ENCODE measurements around the gene PASD1. TPM values are rescaled to one million over a fixed set of nuclear protein-coding genes. Genes with fewer than 3 reads are reported as not detected.

PASD1 gene
- total RNA-seq, 4 donors from 2014 or later = not detected

DNA sequence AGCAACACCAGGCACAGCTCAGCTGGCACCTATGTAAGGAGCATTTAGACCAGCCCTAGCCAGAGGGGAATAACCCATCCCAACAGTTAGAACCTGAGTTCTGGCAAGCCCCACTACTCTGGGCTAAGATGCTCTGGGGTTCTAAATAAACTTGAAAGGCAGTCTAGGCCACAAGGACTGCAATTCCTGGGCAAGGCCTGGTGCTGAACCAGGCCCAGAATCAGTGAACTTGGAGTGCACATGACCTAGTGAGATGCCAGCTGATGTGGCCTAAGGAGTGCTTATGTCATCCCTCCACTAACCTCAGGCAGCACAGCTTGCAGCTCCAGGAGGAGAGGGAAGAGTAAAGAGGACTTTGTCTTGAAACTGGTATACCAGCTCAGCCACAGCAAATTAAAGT is 124.2 kb downstream of the PASD1 start:
- H3K4me1 ChIP-seq = no peaks in the 10 kb centered on the region
- intact Hi-C loops (cut with DNase I) = no loop called here
- no peak overlapping the region for H3K4me3 ChIP-seq
- no peak for TF ChIP-seq POLR2A (IDR thresholded peaks at IDR 0.05; ENCODE audit: low read depth)
- no peak for TF ChIP-seq CTCF (IDR thresholded peaks at IDR 0.05)
- no peak for TF ChIP-seq POLR2AphosphoS5 (IDR thresholded peaks at IDR 0.05)
- no peak for TF ChIP-seq EP300 (IDR thresholded peaks at IDR 0.05)
- no peak overlapping the region for H3K27ac ChIP-seq (replicated peaks in 1 of 4)
- no peaks in the 10 kb centered on the region for H3K36me3 ChIP-seq
- DNase-seq (ENCODE audit: extremely low spot score) = no peak
- H3K9me3 ChIP-seq = no peaks in the 10 kb centered on the region
- H3K27me3 ChIP-seq = no peaks in the 10 kb centered on the region

DNA sequence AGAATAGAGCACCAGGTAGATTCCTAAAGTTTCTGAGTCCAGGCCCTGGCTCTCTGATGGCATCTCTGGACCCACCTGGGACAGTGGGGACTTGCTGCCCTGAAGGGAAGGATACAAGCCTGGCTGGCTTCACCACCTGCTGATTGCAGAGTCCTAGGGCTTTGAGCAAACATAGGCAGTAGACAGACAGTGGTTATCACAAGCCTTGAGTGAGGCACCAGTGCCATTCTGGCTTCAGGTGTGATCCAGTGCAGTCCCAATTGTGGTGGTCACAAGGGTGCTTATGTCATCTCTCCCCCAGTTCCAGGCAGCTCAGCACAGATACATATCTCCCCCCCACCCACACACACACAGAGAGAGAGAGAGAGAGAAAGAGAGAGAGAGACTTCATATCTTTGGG is 125.2 kb downstream of the PASD1 start:
- TF ChIP-seq CTCF (IDR thresholded peaks at IDR 0.05) (no peak), POLR2AphosphoS5 (IDR thresholded peaks at IDR 0.05) (no peak), EP300 (IDR thresholded peaks at IDR 0.05) (no peak), POLR2A (IDR thresholded peaks at IDR 0.05; ENCODE audit: low read depth) (no peak)
- DNase-seq (ENCODE audit: extremely low spot score) = no peak
- Histone ChIP-seq H3K4me1 (no peaks in the 10 kb centered on the region), H3K4me3 (no peak overlapping the region), H3K27me3 (no peaks in the 10 kb centered on the region), H3K9me3 (no peaks in the 10 kb centered on the region), H3K36me3 (no peaks in the 10 kb centered on the region), H3K27ac (replicated peaks in 1 of 4) (no peak overlapping the region)
- intact Hi-C loops (cut with DNase I) = no loop called here

GRCh38 chrX:151692825-151693224 is 129.3 kb downstream of the PASD1 start:
- WGBS = 91% methylated on average over 5 of the region's 6 CpGs
- no peaks in the 10 kb centered on the region for H3K36me3 ChIP-seq
- intact Hi-C loops (cut with DNase I) = no loop called here
- no peak overlapping the region for H3K4me3 ChIP-seq
- H3K9me3 ChIP-seq = no peaks in the 10 kb centered on the region
- H3K27me3 ChIP-seq = peaks cover 0 to 10% (median 0%) of the 10 kb centered on the region in 4 donors
- peaks cover 0 to 6% (median 2%) of the 10 kb centered on the region in 4 donors for H3K4me1 ChIP-seq
- TF ChIP-seq EP300 (IDR thresholded peaks at IDR 0.05) (no peak), POLR2AphosphoS5 (IDR thresholded peaks at IDR 0.05) (no peak), POLR2A (IDR thresholded peaks at IDR 0.05; ENCODE audit: low read depth) (no peak), CTCF (IDR thresholded peaks at IDR 0.05) (no peak)
- DNase-seq (ENCODE audit: extremely low spot score) = no peak
- no peak overlapping the region for H3K27ac ChIP-seq (replicated peaks in 1 of 4)

DNA sequence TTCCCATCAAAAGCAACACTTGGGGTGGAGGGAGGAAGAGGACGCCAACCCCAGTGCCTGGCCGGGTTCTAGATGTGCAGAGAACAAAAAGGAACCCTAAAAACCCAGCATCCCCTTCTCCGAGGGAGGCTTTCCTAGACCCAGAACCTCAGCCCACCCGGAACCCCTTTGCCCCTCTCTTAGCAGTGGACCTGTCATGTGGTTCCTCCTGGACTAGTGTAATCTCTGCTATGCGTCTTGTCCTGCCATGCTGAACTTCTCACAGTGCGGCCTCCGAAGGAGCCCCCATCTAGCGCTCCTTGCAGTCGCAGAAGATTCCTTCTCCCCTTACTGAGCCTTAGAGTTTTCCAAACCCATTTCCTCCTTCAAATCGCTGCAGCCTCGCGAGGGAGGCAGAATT is 130.6 kb downstream of the PASD1 start:
- intact Hi-C loops (cut with DNase I) = no loop called here
- DNase-seq (ENCODE audit: extremely low spot score) = no peak
- TF ChIP-seq POLR2AphosphoS5 (IDR thresholded peaks at IDR 0.05) (no peak), POLR2A (IDR thresholded peaks at IDR 0.05; ENCODE audit: low read depth) (no peak), CTCF (IDR thresholded peaks at IDR 0.05) (no peak), EP300 (IDR thresholded peaks at IDR 0.05) (no peak)
- Histone ChIP-seq H3K4me3 (no peak overlapping the region), H3K36me3 (no peaks in the 10 kb centered on the region), H3K9me3 (no peaks in the 10 kb centered on the region), H3K27me3 (peaks cover 0 to 10% (median 0%) of the 10 kb centered on the region in 4 donors), H3K4me1 (peaks cover 0 to 6% (median 2%) of the 10 kb centered on the region in 4 donors), H3K27ac (replicated peaks in 1 of 4) (no peak overlapping the region)
- WGBS = 70% methylated on average over 12 of the region's 12 CpGs

All from esophagus muscularis mucosa (tissue), 4 donors.